ENCODE results near the gene ARV1.
"Not testable (repeated sequence)": the region's sequence is repeated elsewhere in the genome, so short reads cannot be mapped to it uniquely, and the experiment has no call there.

Gene ARV1

DNA sequence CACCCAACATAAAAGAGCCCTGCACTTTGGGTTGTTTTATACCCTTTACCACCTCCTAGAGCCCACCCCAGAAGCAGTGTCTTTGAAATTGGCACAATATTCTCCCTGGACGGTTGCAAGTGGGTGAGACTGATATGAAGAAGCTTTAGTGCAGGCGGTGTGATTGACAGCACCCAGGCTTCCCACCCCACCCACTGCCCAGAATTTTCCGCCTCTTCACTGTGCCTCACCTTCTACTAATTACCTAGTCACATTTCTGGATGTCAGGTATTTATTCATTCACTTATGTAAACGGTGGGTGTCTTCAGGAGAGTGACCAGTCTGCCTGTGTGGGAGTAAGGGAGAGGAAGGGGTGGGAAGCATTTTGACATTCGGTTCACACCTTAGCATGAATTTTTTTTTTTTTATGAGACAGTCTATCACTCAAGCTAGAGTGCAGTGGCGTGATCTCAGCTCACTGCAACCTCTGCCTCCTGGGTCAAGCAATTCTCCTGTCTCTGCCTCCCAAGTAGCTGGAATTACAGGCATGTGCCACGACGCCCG lies 62.9 kb downstream of the ARV1 start:
- Histone ChIP-seq H3K9ac (ENCODE audit: low read depth, low read length) (no peak overlapping the region), H3K27me3 (ENCODE audit: control insufficient read depth, insufficient read depth, low read length) (peaks cover 96% of the 10 kb centered on the region), H3K4me1 (ENCODE audit: control insufficient read depth, insufficient read depth, low read length) (0 out of 2 replicates have a peak, but pooled peaks cover 3% of the 10 kb centered on the region)

DNA sequence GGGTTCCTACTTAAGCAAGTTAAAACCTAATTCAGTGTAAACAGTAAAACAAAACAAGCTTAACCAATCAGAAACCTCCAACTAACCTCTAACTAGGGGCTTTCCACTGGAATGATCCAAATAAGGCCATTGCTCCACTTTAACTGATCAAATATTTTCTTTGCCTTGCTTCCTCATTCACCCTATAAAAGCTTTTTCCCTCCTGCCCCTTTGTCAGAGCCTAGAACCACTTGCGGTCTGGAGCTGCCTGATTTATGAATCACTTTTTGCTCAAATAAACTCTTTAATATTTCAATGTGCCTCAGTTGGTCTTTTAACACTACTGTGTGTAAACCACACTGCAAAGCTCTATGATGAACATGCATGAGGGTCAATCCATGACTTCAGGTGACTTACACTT lies 65.7 kb downstream of the ARV1 start:
- H3K27ac ChIP-seq (ENCODE audit: low read depth, low read length): no peak overlapping the region
- 0 out of 2 replicates have a peak, but pooled peaks cover 3% of the 10 kb centered on the region for H3K4me1 ChIP-seq (ENCODE audit: control insufficient read depth, insufficient read depth, low read length)
- peaks cover 84% of the 10 kb centered on the region for H3K27me3 ChIP-seq (ENCODE audit: control insufficient read depth, insufficient read depth, low read length)
- peaks cover 3% of the 10 kb centered on the region; the same call in 1 of the 2 replicates for H3K9me3 ChIP-seq (ENCODE audit: control insufficient read depth, insufficient read depth, low read length)
- no peak overlapping the region for H3K9ac ChIP-seq (ENCODE audit: low read depth, low read length)
- H3K4me3 ChIP-seq (ENCODE audit: low read depth, low read length): no peak overlapping the region
- no peaks in the 10 kb centered on the region for H3K36me3 ChIP-seq (ENCODE audit: control insufficient read depth, insufficient read depth, low read length)

More for the DNA sequence above, 62.9 kb downstream of the ARV1 start:
- Histone ChIP-seq H3K27ac (ENCODE audit: low read depth, low read length) (no peak overlapping the region), H3K4me3 (ENCODE audit: low read depth, low read length) (no peak overlapping the region), H3K36me3 (ENCODE audit: control insufficient read depth, insufficient read depth, low read length) (no peaks in the 10 kb centered on the region), H3K9me3 (ENCODE audit: control insufficient read depth, insufficient read depth, low read length) (peaks cover 3% of the 10 kb centered on the region; the same call in 1 of the 2 replicates)

DNA sequence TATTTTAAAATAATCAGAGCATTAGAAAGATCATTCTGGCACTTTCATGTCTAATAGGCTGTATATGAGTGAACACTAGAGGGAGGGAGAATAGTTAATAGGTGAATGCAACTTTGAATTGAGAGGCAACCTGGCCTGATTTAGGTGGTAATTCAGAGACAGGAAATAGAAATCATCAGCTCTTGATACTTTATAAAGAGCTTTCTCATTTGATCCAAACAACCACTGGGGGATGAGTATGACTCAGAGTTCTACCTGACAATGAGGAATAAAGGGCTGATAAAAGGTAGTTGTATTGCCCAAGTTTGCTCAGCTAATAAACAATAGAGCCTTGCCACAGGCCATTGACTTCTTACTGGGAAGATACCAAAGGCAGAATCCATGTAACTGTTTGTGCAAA lies 66.4 kb downstream of the ARV1 start:
- Histone ChIP-seq H3K36me3 (ENCODE audit: control insufficient read depth, insufficient read depth, low read length) (no peaks in the 10 kb centered on the region), H3K9me3 (ENCODE audit: control insufficient read depth, insufficient read depth, low read length) (peaks cover 3% of the 10 kb centered on the region; the same call in 1 of the 2 replicates), H3K4me3 (ENCODE audit: low read depth, low read length) (no peak overlapping the region), H3K27me3 (ENCODE audit: control insufficient read depth, insufficient read depth, low read length) (peaks cover 79% of the 10 kb centered on the region), H3K27ac (ENCODE audit: low read depth, low read length) (no peak overlapping the region), H3K9ac (ENCODE audit: low read depth, low read length) (no peak overlapping the region), H3K4me1 (ENCODE audit: control insufficient read depth, insufficient read depth, low read length) (0 out of 2 replicates have a peak, but pooled peaks cover 3% of the 10 kb centered on the region)

DNA sequence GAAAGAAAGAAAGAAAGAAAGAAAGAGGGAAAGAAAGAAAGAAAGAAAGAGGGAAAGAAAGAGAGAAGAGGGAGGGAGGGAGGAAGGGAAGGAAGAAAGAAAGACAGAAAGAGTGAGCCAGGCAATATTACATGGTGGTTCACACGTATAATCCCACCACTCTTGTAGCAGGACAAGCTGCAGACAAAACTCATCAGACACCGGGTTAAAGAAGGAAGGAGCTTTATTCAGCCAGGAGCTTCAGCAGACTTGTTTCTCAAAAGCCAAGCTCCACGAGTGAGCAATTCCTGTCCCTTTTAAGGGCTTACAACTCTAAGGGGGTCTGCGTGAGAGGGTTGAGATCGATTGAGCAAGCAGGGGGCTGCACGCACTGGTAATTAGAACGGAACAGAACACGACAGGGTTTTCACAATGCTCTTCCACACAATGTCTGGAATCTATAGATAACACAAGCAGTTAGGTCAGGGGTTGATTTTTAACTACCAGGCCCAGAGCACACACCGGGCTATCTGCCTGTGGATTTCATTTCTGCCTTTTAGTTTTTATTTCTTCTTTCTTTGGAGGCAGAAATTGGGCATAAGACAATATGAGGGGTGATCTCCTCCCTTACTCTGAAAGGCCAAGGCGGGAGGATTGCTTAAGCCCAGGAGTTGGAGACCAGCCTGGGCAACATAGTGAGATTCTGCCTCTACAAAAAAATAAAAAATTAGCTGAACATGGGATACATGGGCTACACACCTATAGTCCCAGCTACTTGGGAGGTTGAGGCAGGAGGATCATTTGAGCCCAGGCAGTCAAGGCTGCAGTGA lies 67.2 kb downstream of the ARV1 start:
- not testable (repeated sequence) for H3K4me3 ChIP-seq (ENCODE audit: low read depth, low read length); H3K36me3 ChIP-seq (ENCODE audit: control insufficient read depth, insufficient read depth, low read length); H3K27ac ChIP-seq (ENCODE audit: low read depth, low read length); H3K9ac ChIP-seq (ENCODE audit: low read depth, low read length); H3K4me1 ChIP-seq (ENCODE audit: control insufficient read depth, insufficient read depth, low read length); H3K9me3 ChIP-seq (ENCODE audit: control insufficient read depth, insufficient read depth, low read length)
- peaks cover 71% of the 10 kb centered on the region for H3K27me3 ChIP-seq (ENCODE audit: control insufficient read depth, insufficient read depth, low read length)

DNA sequence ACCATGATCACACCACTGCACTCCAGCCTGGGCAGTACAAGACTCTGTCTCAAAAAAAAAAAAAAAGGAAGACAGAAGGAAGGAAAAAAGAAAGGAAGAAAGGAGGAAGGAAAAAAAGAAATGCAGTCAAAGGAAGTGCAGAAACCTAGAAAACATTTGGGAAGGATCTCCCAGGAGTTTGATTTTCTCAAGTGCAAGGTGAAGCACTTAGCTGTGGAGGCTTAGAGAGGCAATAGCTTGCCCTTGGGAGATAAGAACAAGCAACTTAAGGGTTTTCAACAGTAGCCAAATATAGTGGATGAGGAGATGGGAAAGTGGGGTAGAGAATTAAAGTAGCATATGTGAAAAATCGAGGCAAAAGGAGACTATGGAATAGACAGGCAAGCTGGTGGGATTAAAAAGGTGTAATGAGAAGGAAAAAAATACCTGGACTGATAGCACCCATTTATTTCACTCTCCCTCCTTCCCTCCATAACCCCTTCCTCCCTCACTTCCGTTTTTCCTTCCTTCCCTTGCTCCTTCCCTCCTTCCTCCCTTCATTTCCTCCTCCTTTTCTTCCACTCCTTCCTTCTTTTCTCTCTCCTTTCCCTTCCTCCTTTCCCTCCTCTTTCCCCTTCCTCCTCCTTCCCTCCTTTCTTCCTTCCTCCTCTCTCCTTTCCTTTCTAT lies 68.0 kb downstream of the ARV1 start:
- Histone ChIP-seq H3K9ac (ENCODE audit: low read depth, low read length) (no peak overlapping the region), H3K4me1 (ENCODE audit: control insufficient read depth, insufficient read depth, low read length) (0 out of 2 replicates have a peak, but pooled peaks cover 3% of the 10 kb centered on the region), H3K4me3 (ENCODE audit: low read depth, low read length) (no peak overlapping the region), H3K9me3 (ENCODE audit: control insufficient read depth, insufficient read depth, low read length) (peaks cover 3% of the 10 kb centered on the region; the same call in 1 of the 2 replicates), H3K36me3 (ENCODE audit: control insufficient read depth, insufficient read depth, low read length) (no peaks in the 10 kb centered on the region), H3K27ac (ENCODE audit: low read depth, low read length) (no peak overlapping the region), H3K27me3 (ENCODE audit: control insufficient read depth, insufficient read depth, low read length) (peaks cover 63% of the 10 kb centered on the region)

DNA sequence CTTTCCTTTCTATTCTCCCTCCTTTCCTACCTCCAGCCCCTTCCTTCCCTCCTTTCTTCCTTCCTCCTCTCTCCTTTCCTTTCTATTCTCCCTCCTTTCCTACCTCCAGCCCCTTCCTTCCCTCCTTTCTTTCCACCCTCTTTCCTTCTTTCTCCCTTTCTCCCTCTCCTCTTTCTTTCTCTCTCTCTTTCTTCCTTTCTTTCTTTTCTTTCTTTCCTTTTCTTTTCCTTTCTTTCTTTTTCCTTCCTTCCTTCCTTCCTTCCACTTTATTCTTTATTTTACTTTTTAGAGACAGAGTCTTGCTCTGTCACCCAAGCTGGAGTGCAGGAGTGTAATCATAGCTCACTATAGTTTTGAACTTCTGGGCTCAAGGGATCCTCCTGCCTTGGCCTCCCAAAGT lies 68.6 kb downstream of the ARV1 start:
- not testable (repeated sequence) for H3K9me3 ChIP-seq (ENCODE audit: control insufficient read depth, insufficient read depth, low read length); H3K4me1 ChIP-seq (ENCODE audit: control insufficient read depth, insufficient read depth, low read length); H3K36me3 ChIP-seq (ENCODE audit: control insufficient read depth, insufficient read depth, low read length); H3K9ac ChIP-seq (ENCODE audit: low read depth, low read length); H3K4me3 ChIP-seq (ENCODE audit: low read depth, low read length); H3K27ac ChIP-seq (ENCODE audit: low read depth, low read length)
- peaks cover 57% of the 10 kb centered on the region for H3K27me3 ChIP-seq (ENCODE audit: control insufficient read depth, insufficient read depth, low read length)

DNA sequence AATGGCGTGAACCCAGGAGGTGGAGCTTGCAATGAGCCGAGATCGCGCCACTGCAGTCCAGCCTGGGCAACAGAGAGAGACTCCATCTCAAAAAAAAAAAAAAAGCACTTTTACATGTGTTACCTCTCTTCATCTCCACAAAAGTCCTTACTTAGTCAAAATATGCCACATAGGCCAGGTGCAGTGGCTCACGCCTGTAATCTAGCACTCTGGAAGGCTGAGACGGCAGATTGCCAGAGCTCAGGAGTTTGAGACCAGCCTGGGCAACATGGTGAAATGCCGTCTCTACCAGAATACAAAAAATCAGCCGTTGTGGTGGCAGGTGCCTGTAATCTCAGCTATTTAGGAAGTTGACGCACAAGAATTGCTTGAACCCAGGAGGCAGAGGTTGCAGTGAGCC lies 69.5 kb downstream of the ARV1 start:
- H3K27ac ChIP-seq (ENCODE audit: low read depth, low read length); H3K9me3 ChIP-seq (ENCODE audit: control insufficient read depth, insufficient read depth, low read length); H3K9ac ChIP-seq (ENCODE audit: low read depth, low read length); H3K4me3 ChIP-seq (ENCODE audit: low read depth, low read length); H3K4me1 ChIP-seq (ENCODE audit: control insufficient read depth, insufficient read depth, low read length); H3K36me3 ChIP-seq (ENCODE audit: control insufficient read depth, insufficient read depth, low read length): not testable (repeated sequence)
- H3K27me3 ChIP-seq (ENCODE audit: control insufficient read depth, insufficient read depth, low read length): peaks cover 48% of the 10 kb centered on the region

DNA sequence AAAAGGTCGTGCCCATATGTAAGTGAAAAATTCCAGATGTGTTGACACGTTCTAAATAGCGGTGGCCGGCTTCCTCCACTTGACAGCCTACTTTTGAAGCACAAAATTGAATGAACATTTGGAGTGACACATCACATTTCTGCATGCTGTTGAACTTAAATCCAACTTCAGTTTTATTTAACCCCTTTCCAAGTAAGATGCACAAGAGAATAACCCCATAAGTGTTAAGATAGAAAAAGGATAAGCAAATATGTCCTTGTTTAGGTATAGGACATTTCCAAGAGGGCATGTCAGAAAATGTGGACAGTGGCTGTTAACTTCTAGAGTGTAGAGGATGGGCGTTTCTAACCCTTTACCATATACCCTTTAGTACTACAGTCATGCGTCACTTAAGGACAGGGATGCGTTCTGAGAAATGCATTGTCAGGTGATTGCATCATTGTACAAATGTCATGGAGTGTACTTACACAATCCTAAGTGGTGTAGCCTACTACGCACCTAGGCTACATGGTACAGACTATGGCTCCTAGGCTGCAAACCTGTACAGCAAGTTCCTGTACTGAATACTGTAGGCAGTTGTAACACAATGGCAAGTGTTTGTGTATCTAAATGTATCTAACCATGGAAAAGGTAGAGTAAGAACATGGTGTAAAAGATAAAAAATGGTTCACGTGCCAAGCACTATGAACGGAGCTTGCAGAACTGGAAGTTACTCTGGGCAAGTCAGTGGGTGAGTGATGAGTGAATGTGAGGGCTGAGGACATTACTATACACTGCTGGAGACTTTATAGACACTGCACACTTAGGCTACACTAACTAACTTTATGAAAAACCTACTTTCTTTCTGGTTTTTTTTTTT lies 70.5 kb downstream of the ARV1 start:
- no peaks in the 10 kb centered on the region for H3K36me3 ChIP-seq (ENCODE audit: control insufficient read depth, insufficient read depth, low read length)
- H3K9me3 ChIP-seq (ENCODE audit: control insufficient read depth, insufficient read depth, low read length): peaks cover 3% of the 10 kb centered on the region; the same call in 1 of the 2 replicates
- H3K4me1 ChIP-seq (ENCODE audit: control insufficient read depth, insufficient read depth, low read length): no peaks in the 10 kb centered on the region
- no peak overlapping the region for H3K4me3 ChIP-seq (ENCODE audit: low read depth, low read length)
- H3K27me3 ChIP-seq (ENCODE audit: control insufficient read depth, insufficient read depth, low read length): peaks cover 39% of the 10 kb centered on the region
- H3K9ac ChIP-seq (ENCODE audit: low read depth, low read length): no peak overlapping the region
- H3K27ac ChIP-seq (ENCODE audit: low read depth, low read length): no peak overlapping the region
